IPS DF 4.7 (cell line): ENCODE measurements around the gene COMP.
"Not testable (repeated sequence)": the region's sequence is repeated elsewhere in the genome, so short reads cannot be mapped to it uniquely, and the experiment has no call there.

Source experiments
- DNase-seq: peaks from one replicate; pipeline ENCODE4 v3.0.0-alpha.2; 2013; ENCODE audit warnings: low spot score; ENCODE audit errors: extremely low read depth

COMP gene

DNA sequence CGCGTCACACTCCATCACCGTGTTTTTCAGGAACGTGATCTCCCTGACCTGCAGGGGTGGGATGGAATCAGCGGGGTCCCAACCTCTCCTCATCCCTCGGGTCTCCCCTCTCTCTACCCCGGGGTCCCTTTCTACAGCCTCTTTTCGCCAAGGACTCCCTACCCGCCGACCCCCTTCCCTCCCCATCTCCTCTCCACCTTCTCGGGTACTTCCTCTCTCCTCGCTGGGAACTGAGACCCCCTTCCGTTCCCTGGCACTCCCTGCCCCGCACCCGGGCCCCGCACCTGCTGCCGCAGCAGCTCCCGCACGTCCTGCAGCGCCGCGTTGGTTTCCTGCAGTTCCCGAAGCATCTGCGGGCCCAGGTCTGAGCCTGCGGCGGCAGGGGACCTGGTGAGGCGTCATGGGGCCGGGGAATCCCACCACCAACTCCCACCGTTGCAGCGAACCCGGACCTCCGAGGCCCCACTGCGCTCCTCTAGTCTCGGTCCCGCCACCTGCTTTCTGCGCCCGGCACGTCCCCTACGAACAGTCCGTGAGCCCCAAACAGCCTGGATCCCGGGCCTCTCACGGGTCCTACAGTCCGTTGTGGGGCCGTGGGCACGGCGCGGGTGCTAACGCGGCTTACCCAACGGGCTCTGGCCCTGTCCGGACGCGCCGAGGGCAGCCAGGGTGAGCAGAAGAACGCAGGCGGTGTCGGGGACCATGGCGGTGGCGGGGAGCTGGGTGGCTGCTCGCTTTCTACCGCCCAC is at the start of gene COMP:
Gene COMP (minus strand): TSS at position 740 of the 749 bp plus-strand sequence. CDS start 36 bp downstream, at position 704.
- DNase-seq = no peak

DNA sequence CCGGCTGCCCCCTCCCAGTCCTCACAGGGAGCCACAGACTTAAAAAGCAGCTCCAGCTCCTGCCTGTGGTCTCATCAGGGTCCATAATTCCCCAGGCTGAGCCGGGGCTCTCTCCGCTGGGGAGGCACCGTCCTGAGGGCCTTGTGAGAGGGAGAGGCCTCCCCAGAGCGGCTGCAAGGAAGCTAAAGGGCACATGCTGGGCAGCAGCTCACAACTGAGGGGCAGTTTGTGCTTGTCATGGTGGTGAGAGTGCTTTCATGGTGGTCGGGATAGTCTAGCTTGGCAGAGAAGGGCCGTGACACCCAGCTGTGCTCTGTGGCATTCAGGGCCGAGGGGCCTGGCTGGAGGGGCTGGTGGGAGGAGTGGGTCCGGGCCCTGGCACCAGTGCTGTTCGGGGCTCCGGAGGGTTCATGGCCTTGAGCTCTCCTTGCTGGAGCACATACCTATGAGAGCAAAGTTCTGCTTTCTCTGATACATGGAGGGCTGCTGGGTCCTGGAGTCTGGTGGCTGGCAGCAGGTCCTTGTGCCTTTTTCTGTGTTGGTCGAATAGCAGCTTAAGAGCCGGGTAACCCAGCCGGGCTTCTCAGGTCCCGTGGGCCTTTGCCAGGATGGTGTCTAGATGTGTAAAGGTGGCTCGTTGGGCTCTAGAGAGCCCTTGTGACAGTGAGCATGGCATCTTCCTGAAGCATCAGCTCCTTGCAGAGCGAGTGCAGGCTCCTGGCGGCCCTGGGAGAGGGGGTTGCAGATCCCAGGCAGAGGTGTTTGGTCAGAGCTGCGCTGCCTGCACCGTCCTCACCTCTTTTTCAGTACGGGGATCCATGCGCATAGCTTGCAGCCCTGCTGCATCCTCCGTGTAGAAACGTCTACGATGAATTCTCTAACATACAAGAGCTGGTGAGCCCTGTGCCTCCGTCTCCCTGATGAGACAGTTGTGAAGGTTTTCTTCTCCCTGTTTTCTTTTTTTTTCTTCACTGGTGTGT is 49.5 kb upstream of the COMP start:
- DNase-seq = no peak

DNA sequence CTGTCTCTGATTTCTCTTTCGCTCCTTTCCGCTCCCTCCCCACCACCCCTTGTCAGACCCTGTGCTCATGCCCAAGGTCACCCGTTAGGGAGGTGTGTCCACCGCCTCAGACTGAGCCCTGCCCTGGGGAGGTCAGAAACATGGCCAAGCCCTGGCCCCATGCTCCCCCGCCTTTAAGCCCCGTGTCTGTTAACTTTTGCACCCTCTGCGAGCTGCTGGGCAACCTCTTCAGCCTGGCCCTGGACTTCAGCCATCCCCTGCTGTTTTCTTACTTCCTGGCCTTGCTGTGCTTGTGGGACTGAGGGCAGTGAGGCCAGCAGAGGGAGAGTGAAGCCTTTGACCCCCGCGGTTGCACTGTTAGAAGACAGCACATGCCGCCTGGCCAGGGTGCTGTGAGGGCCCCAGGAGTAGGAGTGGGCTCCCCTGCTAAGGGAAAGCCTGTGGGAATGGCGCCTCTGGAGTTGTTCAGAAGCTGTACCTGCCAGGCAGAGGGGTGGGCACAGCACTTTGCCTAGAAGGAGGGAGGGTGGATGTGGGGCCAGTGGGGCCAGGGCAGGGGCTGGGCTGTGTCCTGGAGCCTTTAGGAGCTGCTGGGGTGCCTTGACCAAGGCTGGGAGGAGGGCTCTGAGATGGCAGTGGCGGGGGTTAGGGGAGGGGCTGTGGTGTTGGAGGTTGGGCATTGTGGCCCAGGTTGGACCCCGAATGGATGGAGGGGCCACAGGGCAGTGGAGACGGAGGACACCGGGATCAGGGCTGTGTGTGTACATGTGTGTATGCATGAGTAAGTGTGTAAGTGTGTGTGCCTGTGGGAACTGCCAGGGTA is 48.6 kb upstream of the COMP start:
- no peak for DNase-seq

DNA sequence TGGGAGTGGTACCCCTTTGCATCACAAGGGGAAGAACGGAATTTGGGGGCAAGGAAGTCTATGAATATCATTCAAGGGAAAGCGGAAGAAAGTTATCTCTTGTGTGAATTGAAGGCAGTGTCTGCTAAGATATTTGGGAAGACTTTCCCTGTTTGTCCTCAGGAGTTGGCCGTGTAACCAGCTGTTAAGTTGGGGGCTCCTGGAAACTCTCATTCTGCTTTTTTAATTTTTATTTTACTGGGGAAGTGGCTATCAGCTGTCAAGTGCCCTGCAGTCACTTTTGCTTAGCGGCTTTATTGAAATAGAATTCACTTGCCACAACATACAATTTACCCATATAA is 43.5 kb upstream of the COMP start:
- no peak for DNase-seq

DNA sequence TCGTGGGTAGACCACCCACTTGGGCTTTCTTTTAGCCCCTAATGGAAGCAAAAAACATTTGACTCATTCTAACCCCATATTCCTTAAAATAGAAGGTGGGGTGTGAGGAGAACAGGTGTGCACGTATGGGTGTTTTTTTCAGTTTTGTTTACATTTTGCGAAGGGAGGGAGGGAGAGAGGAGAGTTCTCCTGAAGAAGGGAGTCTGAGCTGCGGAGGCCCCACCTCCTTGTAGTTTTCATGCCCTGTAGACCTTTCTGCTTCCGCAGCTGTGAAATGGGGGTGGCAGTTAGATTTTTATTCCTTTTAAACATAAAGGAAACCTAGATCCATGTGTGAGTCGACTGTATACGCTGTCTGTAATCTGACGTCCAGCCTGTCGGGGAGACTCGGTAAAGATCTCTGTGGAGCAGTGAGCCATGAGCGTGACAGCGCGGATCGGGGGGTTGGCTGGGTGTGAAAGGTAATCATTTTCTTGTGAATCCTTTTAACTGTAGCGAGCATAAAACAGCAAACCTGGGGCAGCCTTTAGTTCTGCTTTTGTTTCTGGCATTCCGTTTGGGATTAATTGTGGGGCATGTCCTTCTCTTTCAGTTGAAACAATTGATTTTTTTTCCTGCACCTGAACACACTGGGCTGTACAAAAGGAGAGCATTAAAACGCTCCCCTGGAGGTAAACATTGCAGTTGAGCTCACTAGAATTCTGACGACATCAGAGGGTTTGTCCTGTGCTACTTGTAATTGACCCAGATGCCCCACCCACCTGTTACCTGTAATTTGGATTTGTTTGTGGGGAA is 42.9 kb upstream of the COMP start:
- DNase-seq = no peak

DNA sequence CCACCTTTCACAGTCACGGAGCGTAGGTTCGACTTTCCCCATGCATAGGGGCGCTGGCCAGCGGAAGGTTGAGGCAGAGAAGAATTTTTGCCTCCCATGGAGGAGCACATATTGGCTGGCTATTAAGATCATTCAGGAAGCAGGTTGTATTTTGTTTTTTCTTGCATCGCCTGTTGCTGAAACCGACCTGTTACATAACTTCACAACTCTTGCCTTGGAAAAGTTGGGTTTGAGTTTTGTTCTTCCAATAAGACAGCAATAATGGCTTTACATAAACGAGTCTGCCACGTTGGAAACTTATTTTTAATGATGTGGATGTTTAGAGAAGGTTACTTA is 42.0 kb upstream of the COMP start:
- DNase-seq = no peak

DNA sequence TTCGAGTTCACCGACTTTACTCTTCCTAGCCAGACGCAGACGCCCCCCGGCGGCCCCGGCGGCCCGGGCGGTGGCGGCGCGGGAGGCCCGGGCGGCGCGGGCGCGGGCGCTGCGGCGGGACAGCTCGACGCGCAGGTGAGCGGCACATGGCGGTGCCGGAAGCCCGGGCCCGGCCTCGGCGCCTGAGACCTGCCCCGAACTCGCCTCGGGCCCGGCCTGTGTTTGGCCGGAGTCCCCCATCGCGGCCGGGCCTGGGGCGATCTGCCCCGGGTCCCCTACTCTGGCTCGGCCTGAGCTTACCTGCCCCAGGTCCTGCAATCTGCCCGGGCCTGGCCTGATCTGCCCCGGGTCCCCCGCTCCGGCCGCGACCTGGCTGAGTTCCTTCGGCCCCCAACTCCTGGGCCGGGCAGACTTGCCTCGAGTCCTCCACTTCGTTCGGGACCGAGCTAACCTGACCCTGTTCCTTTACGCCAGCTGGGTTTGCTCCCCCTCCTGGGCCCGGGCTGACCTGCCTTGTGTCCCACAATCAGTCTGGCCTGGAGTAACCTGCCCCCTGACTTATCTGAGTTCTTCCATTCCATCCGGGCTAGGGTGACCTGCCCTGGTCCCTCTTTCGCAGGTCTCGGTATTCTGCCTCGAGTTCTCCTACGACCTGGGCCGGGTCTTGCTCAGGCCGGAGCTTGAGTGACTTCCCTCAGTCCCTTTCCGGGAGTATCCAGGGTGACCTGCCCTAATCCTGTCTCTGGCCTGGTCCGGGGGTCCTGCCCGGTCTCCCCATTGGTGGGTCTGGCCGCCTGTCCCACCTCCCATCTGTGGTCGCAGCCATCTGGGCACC is 41.4 kb upstream of the COMP start:
- DNase-seq = no peak

DNA sequence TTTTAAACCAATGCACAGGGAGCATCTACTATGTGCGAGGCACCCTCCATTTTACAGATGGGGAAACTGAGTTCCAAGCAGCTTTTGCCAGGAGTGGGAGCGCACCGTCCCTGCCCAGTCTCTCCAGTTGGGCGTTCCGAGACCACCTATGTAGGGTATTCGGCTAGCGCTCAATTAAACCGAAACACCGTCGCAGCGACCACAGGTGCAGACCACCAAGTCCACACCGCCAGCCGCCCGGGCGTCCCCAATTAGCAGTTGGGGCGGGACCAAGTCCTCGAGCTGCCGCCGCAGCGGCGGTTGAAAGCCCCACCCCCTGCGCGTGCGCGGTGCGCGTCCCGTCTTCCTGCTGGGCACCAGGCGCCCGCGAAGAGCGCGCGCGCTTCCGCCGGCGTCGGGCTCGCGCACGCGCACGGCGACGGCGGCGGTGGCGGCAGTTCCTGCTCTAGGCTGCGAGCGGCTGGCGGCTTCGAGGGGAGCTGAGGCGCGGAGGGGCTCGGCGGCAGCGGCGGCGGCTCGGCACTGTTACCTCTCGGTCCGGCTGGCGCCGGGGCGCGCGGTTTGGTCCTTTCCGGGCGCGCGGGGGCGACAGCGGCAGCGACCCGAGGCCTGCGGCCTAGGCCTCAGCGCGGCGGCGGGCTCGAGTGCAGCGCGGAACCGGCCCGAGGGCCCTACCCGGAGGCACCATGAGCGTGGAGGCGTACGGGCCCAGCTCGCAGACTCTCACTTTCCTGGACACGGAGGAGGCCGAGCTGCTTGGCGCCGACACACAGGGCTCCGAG is 40.6 kb upstream of the COMP start, which contains the start of gene UPF1:
Gene UPF1 (plus strand): TSS at position 436 of the 782 bp plus-strand sequence. CDS start 251 bp downstream, at position 687.
- peak; percentile 64 for DNase-seq

DNA sequence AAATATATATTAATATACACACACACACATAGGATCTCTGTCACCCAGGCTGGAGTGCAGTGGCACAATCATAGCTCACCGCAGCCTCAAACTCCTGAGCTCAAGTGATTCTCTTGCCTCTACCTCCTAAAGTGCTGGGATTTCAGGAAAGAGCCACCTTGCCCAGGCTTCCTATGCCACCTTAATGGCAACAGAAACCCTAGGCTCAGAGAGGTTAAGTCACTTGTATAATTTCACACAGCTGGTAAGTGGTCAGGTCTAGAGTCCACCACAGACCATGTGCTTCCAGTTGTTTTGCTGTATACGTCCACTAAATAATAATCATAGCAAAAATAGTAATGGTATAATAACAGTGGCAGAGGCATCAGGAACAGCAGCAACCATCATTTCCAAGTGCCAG is 39.4 kb upstream of the COMP start:
- no peak for DNase-seq

DNA sequence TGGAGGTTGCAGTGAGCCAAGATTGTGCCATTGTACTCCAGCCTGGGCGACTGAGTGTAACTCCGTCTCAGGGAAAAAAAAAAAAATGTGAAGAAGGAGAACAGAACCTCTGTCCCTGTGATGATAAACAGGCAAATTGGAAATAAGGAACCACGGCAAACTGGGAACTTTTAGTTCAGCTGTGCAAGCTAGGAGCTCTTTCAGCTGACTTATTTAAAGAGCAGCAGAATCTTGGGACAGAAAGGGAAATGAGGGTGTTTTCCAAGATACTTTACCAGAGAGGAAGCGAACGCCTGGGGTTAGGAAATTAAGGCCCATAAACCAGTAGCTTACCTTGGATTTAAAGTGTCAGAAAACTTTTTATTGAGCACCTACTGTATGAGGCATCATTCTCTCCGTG is 37.7 kb upstream of the COMP start:
- DNase-seq = no peak

DNA sequence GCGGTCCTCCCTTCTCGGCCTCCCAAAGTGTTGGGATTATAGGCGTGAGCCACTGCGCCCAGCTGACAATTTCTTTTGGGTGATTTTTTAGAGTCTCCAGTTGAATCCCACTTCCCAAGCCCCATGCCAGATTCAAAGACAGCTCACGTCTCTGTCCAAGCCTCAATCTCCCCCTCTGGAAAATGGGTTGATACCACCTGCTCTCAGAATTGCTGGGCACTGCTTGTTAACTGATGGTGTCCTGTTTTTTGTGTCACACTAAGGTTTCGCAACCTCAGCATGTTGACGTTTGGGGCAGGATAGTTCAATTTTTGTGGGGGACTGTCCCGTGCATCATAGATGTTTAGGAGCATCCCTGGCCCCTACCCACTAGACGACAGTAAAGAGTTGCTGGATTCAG is 26.5 kb upstream of the COMP start:
- no peak for DNase-seq

DNA sequence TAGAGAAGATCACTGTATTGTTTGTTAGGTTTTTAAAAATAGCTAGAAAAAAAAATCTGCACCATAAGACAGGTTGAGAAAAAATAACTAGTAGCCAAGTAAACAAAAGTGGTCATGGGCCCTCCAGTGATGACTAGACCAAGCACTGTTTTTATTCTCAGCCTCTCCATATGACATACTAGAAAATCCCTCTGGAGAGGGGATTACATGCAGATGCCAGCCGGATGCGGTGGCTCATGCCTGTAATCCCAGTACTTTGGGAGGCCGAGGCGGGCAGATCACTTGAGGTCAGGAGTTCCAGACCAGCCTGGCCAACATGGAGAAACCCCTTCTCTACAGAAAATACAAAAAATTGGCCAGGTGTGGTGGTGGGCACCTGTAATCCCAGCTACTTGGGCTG is 25.5 kb upstream of the COMP start:
- DNase-seq = not testable (repeated sequence)

DNA sequence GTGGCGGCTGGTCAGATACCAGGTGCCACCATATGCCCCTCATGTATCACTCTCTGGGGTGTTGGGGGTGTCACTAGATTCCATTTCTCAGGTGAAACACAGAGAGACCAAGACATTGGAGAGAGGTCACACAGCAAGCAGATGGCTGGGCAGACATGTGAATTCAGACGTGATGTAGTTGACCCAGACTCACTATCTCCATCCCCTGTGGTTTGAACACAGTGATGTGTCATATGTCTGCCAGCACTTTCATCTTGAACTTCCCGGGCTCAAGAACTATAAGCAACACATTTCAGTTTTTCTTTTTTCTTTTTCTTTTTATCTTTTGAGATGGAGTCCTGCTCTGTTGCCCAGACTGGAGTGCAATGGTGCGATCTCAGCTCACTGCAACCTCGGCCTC is 24.6 kb upstream of the COMP start:
- no peak for DNase-seq

DNA sequence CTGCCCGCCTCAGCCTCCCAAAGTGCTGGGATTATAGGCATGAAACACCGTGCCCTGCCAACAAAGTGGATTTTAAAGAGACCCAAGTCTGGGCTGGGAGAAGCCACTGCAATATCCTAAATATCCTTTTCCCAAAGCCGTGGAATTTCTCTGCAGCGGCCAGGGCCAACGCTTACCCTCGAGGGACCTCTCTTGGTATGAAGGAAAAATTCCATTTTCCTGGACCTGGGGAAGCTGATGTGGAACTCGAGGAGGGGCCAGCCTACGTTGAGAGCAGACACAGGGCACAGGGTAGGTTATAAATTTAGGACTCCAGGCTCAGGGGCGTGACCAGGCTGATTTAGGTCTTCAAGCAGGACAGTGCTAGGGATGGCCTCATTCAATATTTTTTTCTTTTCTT is 23.0 kb upstream of the COMP start:
- no peak for DNase-seq

DNA sequence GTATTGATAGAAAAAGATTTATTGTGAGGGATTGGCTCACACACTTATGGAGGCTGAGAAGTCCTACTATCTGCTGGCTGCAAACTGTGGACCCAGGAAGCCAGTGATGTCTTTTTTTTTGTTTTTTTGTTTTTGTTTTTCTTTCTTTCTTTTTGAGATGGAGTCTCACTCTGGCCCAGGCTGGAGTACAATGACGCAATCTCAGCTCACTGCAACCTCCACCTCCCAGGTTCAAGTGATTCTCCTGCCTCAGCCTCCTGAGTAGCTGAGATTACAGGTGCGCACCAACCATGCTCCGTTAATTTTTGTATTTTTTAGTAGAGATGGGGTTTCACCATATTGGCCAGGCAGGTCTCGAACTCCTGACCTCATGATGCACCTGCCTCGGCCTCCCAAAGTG is 20.5 kb upstream of the COMP start:
- not testable (repeated sequence) for DNase-seq

DNA sequence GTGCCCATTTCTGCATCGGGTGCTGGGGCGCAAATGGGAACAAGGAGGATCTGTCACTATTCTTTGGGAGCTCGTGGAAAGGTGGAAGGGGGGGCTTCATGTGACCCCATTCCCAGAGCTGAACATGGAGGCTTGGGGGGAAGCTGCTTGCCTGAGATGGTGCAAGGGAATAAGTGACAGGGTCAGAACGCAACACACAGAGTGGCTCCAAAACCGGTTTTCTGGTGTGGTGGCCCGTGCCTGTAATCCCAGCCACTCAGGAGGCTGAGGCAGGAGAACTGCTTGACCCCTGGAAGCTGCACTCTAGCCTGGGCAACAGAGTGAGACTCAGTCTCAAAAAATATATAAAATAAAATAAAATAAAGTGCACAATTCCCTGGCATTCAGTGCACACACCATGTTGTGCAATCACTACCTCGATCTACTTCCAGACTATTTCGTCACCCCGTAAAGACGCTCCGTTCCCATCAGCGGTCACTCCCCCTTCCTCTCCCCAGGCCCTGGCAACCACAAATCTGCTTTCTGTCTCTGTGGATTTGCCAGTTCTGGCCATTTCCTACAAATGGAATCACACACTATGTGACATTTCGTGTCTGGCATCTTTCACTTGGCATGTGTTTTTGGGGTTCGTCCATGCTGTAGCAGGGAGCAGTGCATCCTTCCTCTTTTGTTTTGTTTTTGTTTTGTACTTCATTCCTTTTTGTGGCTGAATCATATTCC is 18.2 kb upstream of the COMP start:
- DNase-seq = no peak

DNA sequence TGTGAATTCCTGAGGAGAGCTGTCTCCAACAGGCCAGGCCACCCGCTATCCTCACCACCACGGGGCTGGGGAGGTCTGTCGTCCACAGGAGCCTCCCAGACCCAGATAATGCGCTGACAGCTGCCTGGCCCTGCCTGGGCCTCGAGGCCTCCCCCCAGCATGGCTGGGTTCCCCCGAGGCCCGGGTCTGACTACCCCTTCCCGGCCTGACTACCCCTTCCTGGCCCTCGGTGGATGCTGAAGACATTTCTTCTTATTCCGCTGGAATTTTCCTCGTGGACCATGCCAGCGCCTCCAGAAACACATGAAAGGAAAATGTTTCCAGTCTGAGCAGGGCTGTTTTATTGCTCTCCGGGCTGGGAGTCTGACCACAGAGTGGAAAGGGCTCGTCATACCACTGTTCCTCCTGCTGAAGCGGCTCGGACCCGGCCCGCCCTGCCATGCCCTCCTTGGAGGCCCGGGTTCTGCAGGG is 16.8 kb upstream of the COMP start:
- no peak for DNase-seq

DNA sequence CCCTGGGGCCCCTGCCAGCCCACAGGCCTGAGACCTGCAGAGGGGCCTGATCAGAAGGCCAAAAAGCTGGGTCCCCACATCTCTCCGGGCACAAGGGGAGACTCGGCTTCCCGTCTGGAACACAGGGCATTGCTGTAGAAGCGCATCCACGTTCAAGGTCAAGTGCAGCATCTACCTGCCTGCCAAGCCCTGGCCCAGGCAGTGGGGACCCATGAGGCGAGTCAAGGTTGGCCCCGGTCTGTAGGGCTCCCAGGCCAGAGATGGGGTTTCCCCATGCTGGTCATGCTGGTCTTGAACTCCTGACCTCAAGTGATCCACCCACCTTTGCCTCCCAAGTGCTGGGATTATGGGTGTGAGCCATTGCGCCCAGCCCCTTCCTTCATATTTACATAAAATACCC is 13.5 kb upstream of the COMP start:
- DNase-seq = no peak
